Islet of Langerhans (tissue), 1 donor: ENCODE results near the gene NXNL2.

Source experiments
- FAIRE-seq: peaks from one replicate; lab custom pipeline; 2011; peaks lifted over from hg19 to GRCh38; lab: Jason Lieb, UNC

Gene NXNL2

DNA sequence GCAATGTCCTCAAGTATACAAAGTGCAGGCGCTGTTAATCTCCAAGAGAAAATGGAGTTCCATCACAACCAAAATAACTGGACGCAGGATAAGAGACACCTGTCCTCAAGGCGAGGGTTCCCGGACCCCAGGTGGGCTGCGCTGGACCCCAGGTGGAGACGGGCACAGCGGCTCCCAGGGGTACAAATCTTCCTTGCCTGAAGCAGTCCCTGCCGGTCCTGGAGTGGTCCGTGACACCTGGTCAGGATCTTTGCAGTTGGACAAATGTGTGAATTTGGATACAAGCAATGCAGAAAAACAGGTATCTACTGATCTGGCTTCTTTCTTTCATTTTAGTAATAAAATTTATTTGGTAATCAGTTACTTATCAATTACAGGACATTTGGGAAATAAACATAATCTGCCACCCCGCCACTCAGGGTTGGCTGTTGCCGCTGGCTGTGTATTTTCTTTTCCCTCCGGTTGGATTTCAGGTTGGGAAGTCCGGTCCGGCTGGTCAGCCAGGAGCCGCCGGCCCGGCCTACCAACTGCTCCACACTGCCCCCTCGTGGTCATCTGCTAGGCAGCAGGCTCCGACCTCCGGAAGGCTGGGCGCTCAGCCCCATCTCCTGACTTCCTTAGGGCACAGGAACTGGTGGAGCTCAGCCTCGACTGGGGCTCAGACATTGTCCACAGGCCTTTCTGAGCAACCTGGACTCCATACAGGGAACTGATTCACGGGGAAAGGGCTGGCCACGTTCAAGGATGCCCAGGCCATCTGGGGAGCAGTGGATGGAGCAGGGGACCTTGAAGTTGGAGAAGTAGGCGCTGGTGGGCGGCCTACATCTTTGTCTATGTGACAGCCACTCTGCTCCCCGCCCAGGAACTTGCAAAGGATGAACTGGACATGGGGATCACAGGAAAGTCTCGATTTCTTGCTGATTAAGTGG is 43.4 kb downstream of the NXNL2 start:
- no peak for FAIRE-seq

DNA sequence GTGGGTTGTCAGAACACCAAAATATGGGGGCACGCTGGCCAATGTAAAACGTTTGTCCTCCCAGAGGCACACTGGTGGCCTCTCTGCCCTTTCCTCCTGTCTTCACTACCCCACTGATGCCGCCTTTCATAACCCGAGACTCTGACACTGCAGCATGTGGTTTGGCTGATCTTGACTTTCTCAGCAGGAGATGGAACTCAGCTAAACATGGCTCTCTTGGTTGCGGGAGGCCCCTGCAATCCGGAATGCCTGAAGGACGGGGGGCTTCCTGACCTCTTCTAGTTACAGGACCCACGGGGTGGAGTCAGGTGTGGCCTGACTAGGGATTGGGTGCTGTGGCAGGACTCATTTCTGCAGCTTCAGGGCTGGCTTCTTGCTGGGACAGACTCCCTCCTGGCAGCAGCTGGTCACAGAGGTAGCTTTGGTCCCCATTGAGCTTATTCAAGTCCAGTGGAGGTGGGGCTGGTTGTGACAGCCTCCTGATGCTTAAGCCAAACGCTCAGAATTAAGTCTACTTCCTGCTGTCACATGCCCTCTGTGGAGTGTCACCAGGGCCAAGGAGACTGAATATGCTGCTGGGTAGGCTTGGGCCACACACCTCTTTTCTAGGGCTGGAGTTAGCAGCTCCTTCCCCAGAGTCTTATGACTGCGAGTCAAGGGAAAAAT is 44.2 kb downstream of the NXNL2 start:
- FAIRE-seq = no peak

DNA sequence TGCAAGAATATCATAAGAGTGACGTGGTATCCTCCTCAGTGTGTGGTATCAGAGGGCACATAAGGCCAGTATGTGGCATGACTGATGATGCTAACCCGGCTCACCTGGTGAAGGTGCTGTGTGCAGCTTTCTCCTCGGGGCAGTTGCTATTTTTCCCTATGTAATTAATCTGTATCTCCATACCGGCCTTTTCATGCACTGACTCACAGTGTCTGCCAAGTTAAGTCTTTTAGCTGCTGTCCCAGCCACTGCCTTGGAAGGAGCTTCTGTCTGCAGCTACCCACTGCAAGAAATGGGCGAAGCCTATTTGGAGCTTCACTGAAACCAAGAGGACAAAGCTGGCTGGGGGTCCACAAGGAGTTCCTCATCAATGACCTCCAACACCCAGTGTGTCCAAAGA is 46.0 kb downstream of the NXNL2 start:
- no peak for FAIRE-seq

DNA sequence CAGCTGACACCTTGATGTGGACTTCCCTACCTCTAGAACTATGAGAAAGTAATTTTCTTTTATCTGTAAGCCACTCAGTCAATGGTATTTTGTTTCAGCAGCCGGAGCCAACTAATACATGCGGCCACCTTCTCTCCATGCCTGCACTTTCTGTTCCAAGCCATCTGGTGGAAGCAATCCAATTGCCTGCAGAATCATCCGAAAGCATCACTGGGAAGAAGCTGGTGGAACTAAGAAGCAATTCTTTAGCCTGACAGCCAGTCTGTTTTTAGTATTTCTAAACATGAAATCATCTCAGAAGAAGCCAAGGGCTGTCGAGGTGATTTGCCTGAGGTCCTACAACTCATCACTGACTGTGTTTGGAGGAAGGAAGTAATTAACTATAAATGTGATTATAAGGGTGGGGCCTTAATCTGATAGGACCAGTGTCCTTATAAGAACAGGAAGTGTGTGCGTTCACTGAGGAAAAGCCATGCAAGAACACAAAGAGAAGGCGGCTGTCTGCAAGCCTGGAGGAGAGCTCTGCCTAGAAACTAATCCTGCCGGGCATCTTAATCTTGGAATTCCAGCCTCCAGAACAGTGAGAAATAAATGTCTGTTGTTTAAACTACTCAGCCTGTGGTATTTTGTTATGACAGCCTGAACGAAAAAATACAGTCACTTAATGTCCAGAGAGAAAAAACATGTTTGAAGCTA is 49.1 kb downstream of the NXNL2 start:
- no peak for FAIRE-seq

DNA sequence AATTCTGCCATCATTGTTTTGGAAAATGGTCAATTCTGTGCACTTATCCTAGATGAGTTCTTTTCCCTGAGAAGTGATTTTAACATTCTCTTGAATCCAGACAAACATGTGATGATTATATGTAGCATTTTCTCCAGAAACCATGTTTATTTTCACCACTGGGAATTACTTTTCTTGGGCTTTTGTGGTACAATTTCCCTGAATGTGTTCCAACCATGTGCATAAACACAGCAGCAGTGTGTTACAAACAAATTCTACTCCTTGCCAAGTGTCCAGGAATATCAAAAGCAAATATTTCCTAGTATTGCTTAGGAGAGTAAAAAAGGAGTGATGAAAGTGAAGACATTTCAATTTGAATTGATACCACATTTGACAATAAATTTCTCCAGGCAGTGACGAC is 50.4 kb downstream of the NXNL2 start:
- no peak for FAIRE-seq

DNA sequence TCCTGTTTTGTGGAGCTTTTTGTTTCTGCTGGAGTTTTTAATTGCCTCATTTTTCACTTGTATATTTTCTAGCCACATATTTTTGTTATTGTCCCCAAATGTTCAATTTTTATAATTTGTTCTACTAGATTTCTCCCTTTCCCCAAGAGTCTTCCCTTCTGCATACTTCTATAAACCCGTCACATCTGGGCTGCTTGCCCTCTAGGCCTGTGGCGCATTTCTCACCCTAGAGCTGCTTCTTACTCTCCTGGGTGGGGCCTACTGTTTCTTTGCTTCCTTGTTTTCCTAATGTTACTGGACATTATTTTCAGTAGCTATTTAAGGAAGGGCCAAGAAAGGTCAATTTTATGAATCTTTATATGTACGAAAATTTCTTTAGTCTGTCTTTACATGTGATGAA is 51.5 kb downstream of the NXNL2 start:
- no peak for FAIRE-seq

DNA sequence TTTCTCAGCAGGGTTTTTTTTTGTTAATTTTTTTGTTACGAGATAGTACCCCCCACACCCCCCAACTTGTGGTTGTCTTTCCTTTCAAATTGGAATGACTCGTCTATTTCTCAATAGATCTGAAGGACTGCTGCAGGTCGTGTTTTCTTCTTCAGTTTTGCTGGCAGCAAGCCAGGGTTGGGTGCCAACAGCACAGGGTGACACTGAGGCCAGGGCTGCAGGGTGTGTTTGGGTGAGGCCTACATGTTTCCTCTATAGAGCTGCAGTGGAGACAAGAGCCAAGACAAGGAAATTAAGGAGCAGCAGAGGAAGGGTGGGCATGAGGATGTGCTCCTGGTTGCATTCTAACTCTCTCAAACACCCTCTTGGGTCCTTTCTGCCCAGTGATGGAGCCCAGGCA is 52.2 kb downstream of the NXNL2 start:
- no peak for FAIRE-seq

DNA sequence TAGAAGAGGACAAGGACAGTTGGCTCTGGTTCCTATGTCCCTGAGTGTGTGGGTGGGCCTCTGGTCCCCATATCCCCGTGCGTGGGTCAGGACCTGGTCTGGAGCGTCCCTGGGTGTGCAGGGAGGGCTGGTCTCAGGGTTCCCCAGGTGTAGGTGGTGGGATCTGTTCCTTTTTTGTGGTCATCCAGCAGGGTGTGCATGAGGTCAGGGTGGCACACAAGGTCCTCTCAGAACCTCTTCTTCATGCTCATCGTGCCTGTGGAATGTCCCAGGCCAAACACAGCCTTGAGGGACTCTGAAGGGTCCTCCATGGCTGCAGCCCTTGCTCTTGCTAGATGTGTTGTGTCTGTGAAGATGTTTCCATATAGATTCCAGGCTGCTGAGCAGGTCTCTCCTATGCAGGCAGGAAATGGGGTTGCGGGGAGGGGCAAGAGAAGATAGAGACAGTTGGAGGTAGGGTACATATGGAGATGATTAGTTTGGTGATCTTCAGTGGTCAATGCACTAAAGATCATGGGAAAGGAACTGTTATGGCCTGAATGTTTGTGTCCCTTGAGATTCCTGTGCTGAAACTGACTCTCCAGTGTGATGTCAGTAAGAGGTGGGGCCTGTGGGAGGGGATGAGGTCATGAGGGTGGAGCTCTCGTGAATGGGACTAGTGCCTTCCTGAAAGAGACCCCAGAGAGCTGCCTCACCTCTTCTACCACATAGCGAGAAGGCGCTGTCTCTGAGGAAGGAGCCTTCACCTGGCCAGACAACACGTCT is 53.1 kb downstream of the NXNL2 start:
- no peak for FAIRE-seq

DNA sequence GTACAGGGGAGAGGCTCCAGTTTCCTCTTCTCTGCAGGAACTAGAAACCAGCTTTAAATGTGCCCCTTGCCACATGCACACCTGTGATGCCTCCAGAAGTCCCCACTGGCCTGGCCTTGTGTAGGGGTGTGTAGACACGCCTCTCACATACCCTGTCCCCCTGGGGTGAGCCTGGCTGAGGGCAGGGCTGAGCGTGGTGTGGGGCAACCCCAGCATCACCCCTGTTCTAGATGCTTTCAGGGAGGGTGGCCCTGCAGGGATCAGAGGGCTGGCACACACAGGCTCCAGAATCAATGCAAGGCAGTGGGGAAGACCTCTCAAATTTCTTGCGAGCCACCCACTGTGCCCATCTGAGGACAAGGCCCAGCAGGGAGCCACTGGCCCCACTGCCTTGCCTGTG is 54.7 kb downstream of the NXNL2 start:
- FAIRE-seq = no peak

DNA sequence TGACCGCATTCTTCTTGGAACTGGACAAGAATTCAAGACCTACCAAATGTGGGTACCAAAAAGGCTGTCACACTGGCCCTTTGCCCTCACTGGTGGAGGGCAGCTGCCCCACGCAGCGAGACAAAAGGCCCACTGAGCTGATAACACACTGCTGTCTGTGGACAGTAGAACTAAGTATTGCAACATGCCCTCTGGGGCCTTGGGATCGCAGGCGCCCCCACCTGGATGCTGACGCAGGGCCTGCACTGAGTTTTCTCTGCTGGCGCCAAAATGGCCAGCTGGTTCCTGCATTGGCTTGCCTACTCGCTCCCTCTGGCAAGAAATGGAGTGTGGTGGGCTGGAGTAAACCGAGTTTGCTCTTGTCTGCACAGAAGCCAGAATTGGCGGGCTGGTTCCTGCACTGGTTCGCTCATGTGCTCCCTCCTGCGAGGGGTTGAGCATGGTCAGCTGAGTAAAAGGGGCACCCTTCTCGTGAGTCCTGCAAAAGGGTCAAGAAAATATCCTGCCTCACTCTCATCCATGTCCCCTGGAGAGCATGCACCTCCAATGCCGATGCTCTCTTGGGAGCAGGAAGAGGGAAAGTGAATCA is 55.7 kb downstream of the NXNL2 start:
- no peak for FAIRE-seq

DNA sequence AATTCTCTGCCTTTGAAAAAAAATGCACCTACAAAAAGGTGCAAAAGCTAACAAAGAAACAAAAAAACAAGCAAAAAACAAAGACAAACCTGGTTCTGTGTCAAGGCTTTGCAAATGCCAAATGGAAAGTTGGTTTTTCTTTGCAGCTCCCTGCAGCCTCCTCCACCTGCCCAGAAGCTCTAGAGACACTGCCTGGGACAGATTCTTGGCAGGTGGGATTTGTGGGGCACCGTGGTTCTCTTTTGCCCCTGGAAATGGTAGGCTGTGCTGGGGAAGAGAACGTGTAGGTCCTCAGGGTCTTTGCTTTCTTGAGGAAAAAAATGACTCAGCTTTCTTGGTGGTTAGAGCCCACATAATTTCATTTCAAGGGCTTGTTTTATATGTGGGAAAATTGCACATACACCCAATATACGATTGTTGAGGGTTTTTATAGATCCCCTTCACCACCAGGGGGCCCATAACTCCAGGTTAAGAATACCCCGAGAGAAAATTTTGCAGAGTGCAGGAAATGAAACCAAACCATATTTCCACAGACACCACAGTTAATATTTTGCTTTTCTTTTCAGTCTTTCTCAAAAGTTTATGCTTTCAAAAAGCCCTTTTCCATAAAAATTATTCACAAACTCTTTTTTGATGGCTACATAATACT is 58.7 kb downstream of the NXNL2 start:
- no peak for FAIRE-seq
